Activated T-cell treated with anti-CD3 and anti-CD28 coated beads for 4 hours (primary cell): Measurements from ENCODE around the gene SOX2.
A peak's percentile ranks its signal among the peaks of the same experiment; 100 is the strongest.

Experiments used
- DNase-seq: peaks from one replicate; pipeline ENCODE4 v3.0.0-alpha.2; 2020

The SOX2 gene

DNA sequence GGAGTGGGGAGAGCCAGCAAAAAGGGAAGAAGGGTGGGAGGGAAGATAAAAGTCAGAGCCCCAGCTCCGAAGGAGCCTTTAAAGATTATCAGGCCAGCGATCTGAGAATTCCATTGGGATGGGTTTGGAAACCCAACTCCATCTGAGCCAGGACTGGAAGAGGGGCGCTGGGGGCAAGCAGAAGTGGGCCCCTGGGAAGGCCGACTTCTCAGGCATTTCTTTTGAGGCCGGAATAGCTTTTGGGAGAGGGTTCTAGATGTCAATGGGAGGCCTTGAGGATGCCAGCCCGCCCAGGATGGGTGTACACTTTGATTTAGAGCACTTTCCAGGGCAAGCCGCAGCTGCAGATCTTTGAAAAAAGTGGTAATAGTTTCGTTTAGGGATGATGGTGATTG lies 6.6 kb upstream of the SOX2 start:
- DNase-seq: no peak

GRCh38 chr3:181707980-181708379 lies 3.7 kb upstream of the SOX2 start:
- no peak for DNase-seq

DNA sequence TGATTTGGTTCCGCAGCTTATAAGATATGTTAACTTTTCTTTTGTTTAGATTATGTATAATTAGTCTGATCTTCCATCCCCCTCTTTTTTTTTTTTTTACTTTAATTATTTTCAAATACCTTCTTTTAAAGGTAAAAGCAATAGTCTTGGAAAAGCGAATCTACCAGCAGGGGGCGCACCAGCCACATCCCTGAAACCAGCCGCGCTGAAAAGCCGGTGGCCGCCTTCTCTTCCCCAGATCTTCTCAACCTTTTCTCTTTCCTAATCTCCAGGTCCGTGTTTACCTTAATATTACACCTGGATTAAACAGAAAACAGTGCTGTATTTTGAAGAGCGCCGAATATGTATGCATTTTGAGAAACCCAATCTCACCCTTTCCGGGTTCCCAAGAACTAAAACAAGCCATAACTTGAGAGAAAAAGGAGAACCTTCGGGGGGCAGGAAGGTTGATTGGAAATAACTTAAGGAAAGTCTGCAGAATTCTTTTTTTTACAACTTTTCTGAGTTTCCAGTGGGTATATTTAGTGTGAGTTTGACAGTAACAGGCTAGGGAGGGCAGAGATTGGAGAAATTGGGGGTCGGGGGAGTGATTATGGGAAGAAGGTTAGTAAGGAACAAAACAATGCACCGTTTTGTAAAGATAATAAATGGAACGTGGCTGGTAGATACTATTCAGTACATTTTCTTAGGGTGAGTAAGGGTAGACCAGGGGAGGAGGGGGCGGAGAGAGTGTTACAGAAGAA lies 2.0 kb upstream of the SOX2 start:
- DNase-seq: peak; percentile 42

GRCh38 chr3:181710345-181711291 lies 1.1 kb upstream of the SOX2 start:
- no peak for DNase-seq

- DNase-seq: no peak
These were observed 464 bp downstream of the SOX2 start for GRCh38 chr3:181712226-181712552.

- DNase-seq: no peak
These were observed 991 bp downstream of the SOX2 start for GRCh38 chr3:181712553-181713279.

DNA sequence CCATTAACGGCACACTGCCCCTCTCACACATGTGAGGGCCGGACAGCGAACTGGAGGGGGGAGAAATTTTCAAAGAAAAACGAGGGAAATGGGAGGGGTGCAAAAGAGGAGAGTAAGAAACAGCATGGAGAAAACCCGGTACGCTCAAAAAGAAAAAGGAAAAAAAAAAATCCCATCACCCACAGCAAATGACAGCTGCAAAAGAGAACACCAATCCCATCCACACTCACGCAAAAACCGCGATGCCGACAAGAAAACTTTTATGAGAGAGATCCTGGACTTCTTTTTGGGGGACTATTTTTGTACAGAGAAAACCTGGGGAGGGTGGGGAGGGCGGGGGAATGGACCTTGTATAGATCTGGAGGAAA lies 1.5 kb downstream of the SOX2 start:
- DNase-seq: no peak

DNA sequence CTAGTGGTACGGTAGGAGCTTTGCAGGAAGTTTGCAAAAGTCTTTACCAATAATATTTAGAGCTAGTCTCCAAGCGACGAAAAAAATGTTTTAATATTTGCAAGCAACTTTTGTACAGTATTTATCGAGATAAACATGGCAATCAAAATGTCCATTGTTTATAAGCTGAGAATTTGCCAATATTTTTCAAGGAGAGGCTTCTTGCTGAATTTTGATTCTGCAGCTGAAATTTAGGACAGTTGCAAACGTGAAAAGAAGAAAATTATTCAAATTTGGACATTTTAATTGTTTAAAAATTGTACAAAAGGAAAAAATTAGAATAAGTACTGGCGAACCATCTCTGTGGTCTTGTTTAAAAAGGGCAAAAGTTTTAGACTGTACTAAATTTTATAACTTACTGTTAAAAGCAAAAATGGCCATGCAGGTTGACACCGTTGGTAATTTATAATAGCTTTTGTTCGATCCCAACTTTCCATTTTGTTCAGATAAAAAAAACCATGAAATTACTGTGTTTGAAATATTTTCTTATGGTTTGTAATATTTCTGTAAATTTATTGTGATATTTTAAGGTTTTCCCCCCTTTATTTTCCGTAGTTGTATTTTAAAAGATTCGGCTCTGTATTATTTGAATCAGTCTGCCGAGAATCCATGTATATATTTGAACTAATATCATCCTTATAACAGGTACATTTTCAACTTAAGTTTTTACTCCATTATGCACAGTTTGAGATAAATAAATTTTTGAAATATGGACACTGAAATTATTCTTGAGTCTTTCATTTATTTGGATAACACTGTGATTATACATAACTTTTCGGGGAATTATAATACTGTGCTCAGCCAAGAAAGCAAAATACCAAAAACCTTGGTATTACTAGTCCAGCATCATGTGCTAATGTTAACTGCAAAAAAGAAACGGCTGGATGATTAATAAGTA lies 2.2 kb downstream of the SOX2 start:
- no peak for DNase-seq

GRCh38 chr3:181715571-181716340 lies 4.0 kb downstream of the SOX2 start:
- no peak for DNase-seq

DNA sequence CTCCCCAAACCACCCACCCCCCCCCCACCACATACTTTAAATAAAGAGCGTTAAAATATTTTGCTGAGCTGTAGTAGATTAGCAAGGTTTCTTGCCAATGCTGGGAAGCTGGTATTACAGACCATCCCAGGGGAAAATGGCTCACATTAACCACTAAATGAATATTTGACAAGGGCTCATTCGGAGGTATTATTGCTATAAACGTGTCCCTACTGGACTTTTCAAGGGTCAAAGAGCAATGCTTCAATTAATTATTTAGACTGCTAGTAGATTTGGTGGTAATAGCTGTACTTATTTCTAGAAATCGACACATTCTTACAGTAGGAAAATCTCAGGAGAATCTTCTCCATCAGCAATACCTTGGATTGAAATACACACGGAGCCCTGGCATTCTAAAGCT lies 5.2 kb downstream of the SOX2 start:
- no peak for DNase-seq

DNA sequence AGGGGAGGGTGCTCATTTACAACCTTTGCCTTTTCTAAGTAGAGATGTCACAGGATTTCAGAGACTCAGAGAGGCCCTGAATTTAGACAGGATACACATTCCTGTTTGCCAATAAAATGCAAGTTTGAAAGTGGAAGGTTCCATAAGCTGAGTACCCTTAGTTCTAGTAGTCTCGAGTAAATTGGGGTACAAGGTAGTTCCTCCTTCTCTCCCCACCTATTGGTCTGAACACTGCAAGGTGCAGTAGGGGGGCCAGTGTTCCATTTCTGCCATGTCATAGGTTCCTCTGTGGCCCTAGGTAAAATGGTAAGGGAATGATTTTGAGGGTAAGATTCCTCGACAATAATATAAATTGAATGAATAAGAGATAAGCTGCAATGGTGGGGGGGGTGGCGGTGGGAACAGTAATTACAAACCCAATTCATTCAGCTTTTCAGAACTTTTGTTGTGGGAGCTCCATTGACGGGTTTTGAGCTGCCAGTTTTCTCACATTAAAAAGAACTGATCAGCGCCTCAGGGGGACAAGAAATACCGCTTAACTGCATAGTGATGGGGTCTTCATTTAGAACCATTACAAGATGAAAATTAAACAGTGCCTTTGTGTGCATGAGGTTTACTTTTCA lies 5.9 kb downstream of the SOX2 start:
- DNase-seq: no peak

- DNase-seq: no peak
These were observed 6.6 kb downstream of the SOX2 start for GRCh38 chr3:181718369-181718768.

DNA sequence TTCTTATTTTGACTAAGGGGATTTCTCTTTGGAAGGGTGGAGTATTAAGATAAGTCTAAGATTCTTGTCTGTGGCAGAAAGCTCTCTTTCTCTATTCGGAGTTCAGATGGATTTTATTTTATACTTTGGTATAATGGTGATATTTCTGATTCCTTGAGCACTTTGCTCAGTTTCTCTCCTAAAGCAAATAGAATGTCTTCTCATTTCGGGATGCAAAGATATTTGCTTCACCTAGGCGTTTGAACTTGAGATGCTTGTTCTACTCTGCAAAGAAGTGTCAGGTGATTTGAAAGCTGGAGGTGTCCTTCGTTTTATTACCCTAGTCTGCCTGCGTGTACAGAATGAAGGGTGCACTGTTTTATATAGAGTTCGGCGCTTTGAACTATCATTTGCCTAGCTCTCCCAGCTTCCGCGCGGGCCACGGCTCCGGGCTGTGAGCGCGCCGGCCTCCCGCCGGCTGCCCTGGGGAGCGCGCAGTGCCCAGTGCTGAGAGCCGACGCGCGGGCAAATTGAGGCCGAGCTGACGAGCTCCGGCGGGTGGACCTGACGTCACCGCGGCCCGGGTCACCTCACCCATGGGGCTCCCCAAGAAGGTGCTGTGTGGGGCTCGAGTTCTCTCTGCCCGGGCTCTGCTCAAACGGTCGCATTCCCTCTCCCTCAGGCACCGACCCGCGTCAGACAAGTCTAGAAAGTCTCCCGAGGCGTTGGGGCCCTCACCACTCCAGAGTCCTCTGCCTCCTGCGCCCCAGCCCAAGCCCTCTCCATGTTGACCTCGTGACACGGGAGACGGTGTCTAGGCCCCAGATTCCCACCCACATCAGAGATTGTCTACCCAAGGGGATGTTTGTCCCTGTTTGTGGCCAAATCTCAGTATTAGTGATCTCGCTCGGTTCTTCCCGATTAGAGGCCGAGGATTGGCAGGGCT lies 7.5 kb downstream of the SOX2 start:
- no peak for DNase-seq

DNA sequence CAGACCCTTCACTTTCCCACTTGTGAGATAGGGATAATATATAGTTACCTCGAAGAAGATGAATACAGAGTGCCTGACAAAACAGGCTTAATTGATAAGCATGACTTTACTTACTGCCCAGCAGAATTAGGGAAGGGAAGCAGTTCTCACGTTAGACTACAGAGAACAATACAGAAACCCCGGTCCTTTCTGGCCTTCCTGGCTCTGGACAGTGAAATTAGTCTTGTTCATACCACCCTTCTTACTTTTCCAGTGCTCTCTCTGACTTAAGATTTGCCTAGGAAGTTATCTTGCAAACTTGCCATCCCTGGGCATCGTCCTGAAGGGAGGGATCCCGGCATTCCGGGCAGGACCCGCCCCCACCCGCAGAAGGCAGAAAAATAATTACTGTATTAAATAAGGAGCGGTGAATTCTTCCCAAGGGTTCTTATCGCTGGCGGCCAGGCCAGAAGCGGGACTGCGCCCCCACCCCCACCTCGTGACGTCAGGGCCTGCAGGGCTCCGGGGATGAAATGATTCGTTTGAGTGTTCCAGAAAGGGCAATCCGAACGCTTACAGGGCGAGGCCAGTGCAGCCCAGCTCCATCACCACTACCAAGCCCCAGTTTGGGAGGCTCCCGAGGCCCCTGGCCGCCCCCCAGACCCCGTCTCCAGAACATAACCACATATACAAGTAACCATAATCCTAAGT lies 8.4 kb downstream of the SOX2 start:
- no peak for DNase-seq

DNA sequence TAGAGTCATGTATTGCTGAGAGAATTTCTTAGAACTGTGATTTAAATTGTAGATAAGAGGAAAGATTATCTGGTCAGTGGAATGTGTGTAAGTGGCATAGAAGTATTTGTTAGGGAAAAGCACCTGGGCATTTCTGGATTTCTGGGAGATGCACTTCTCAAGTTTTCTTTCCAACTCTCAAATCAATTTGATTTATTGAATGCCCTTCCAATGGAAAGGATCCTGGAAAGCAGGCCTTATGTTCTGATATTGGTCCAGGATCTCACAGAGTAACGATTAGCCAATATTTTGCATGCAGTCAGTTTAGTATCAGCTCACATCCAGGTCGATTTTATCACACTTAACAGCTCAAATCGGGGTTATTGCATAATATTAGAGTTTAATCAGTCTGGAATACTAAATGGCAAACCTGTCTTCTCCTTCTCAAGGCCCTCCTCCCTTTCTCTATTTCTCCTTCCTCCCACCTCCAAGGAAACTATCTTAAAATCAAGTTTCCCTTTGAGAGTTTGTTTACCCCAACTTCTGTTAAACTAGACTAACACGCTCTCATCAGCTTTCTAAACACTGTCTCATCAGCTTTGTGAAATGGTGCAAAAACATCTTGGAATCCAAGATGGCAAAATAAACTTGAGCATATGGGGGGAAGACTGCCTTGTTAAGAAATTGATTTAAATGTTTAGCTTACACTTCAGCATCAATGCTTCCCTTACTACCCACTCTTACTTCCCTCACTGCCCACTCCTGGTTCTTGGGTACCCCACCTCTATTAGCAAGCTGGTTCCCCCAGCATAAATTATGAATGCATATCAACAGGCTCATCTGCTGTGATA lies 9.5 kb downstream of the SOX2 start:
- DNase-seq: no peak

DNA sequence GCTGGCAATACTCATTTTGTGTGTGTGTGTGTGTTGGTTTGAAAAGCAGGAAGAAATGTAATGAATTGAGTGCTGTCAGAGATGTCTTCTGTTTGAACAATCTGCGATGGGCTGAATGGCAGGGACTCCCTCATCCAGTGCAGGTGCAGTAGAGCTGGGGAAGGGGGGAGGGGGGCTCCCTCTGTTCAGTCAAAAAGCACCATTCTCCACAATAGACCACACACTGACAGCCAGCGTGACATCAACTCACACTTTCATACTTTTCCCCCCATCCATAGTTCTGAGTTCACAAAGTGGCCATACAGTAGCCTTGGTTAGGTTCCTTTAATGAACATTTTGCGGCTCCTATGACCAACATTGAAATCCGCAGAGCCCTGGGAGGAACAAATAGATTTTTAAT lies 10.4 kb downstream of the SOX2 start:
- no peak for DNase-seq

- no peak for DNase-seq
These were observed 11.2 kb downstream of the SOX2 start for GRCh38 chr3:181722766-181723425.

GRCh38 chr3:181723625-181724191 lies 12.0 kb downstream of the SOX2 start:
- no peak for DNase-seq
